ENCODE data around the gene STK16.
"Not testable (repeated sequence)": the region's sequence is repeated elsewhere in the genome, so short reads cannot be mapped to it uniquely, and the experiment has no call there.

The STK16 gene

GRCh38 chr2:219245148-219245898 is at the start of gene STK16, which contains the start of gene GLB1L:
TSS of gene STK16 (plus strand) at chr2:219245479. CDS start at chr2:219246000, 521 bp downstream.
TSS of gene GLB1L (minus strand) at chr2:219245444. CDS start at chr2:219243573, 1,871 bp downstream.
- DNase-seq (ENCODE audit: low spot score): peak; percentile 84

GRCh38 chr2:219197388-219197787 is 47.9 kb upstream of the STK16 start:
- DNase-seq (ENCODE audit: low spot score): no peak

DNA sequence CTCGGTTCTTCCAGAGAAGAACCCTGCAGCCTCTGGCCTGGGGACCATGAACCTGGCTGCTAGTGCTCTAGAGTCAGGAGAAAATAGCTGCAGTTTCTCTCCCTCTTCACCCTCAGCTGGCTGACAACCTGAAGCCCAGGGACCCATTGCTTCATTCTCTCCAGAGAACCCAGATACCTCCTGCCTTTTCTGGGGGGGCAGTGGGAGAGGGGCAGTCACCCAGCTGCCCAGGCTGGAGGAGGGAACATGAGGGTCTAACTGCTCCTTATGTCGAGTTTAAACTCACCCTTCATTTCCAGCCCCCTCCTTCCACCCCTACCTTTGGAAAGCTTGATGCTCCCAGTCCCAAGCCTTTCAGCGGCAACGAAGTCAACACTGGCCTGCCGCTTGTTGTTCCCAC is 46.3 kb upstream of the STK16 start:
- no peak for DNase-seq (ENCODE audit: low spot score)

GRCh38 chr2:219199470-219200211 is 45.6 kb upstream of the STK16 start:
- no peak for DNase-seq (ENCODE audit: low spot score)

DNA sequence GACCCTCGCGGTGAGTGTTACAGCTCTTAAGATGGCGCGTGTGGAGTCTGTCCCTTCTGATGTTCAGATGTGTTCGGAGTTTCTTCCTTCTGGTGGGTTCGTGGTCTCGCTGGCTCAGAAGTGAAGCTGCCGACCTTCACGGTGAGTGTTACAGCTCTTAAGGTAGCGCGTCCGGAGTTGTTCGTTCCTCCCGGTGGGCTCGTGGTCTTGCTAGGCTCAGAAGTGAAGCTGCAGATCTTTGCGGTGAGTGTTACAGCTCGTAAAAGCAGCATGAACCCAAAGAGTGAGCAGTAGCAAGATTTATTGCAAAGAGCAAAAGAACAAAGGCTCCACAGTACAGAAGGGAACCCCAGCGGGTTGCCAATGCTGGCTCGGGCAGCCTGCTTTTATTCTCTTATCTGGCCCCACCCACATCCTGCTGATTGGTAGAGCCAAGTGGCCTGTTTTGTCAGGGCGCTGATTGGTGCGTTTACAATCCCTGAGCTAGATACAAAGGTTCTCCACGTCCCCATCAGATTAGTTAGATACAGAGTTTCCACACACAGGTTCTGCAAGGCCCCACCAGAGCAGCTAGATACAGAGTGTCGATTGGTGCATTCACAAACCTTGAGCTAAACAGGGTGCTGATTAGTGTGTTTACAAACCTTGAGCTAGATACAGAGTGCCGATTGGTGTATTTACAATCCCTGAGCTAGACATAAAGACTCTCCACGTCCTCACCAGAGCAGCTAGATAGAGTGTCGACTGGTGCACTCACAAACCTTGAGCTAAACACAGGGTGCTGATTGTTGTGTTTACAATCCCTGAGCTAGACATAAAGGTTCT is 44.6 kb upstream of the STK16 start:
- not testable (repeated sequence) for DNase-seq (ENCODE audit: low spot score)

- DNase-seq (ENCODE audit: low spot score): not testable (repeated sequence)
Measured at GRCh38 chr2:219201331-219201730, 43.9 kb upstream of the STK16 start.

- DNase-seq (ENCODE audit: low spot score): no peak
Measured at GRCh38 chr2:219204425-219205164, 40.7 kb upstream of the STK16 start.

- no peak for DNase-seq (ENCODE audit: low spot score)
Measured at GRCh38 chr2:219205165-219205538, 40.1 kb upstream of the STK16 start.

- no peak for DNase-seq (ENCODE audit: low spot score)
Measured at GRCh38 chr2:219205981-219206327, 39.3 kb upstream of the STK16 start.

DNA sequence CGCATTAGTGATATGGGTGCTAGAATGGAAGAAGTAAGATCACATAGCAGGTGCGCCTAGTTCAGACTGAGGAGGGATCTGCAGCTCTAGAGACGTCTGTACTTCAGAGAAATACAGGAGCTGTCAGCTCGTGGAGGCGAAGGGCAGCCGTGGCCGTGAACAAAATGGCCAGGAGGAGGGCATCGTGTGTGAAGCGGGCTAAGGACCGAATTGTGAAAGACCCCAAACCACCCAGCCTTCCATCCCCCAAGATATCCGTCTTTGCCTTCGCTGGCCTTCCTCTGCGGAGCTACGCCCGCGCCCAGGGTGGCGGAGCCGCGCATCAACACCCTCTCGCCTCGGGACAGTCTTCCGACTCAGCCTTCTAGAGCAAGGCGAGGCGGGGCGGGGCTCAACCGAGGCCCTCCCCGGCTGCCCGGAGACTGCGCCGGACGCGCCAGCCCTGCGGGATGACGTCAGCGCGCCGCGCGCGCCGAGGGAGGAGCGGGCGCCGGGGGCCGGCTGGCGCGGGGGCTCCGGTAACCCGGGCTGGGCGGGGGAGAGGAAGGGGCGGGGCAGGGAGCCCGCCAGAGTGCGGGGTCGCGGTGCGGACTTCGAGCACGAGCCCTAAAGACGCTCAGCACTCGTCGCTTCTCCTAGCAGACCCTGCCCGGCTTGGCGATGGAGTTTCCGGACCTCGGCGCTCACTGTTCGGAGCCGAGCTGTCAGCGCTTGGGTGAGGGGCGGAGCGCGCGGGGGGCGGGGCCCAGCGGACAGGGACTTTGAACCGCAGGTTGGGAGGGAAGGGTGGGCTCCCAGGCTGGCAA is 38.7 kb upstream of the STK16 start, which contains the start of gene ZFAND2B:
Gene ZFAND2B, plus strand, starts transcription at position 455 of the 806 bp plus-strand sequence. Its CDS starts 206 bp downstream, at position 661.
- DNase-seq (ENCODE audit: low spot score): peak; percentile 87

GRCh38 chr2:219207134-219207883 is 38.0 kb upstream of the STK16 start:
- no peak for DNase-seq (ENCODE audit: low spot score)

DNA sequence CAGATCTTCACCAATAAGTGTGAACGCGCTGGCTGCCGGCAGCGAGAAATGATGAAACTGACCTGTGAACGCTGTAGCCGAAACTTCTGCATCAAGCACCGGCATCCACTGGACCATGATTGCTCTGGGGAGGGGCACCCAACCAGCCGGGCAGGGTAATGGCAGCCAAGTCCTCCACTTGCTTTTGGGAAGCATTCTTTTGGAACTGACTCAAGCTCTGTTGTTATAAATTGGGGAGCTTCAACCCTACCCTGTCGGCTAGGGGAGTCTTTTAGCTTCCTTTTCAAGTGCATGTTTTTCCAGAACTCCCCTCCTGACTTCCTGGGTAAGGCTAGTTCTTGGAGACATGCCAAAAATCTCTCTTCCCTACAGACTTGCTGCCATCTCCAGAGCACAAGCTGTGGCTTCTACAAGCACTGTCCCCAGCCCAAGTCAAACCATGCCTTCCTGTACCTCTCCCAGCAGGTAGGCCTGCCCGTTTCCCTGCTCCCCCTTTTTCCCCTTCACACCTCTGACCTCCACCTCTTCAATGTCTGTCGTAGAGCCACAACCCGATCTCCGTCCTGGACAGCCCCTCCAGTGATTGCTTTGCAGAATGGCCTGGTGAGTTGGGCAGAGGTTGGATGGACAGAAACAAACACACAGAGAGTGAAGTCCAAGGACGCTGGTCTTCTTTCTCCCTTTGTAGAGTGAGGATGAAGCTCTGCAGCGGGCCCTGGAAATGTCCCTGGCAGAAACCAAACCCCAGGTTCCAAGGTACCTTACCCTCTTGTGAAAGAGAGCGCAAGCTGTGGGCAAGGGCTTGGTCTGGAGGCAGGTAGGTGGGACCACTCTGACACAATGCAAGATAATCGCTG is 37.2 kb upstream of the STK16 start:
- no peak for DNase-seq (ENCODE audit: low spot score)

DNA sequence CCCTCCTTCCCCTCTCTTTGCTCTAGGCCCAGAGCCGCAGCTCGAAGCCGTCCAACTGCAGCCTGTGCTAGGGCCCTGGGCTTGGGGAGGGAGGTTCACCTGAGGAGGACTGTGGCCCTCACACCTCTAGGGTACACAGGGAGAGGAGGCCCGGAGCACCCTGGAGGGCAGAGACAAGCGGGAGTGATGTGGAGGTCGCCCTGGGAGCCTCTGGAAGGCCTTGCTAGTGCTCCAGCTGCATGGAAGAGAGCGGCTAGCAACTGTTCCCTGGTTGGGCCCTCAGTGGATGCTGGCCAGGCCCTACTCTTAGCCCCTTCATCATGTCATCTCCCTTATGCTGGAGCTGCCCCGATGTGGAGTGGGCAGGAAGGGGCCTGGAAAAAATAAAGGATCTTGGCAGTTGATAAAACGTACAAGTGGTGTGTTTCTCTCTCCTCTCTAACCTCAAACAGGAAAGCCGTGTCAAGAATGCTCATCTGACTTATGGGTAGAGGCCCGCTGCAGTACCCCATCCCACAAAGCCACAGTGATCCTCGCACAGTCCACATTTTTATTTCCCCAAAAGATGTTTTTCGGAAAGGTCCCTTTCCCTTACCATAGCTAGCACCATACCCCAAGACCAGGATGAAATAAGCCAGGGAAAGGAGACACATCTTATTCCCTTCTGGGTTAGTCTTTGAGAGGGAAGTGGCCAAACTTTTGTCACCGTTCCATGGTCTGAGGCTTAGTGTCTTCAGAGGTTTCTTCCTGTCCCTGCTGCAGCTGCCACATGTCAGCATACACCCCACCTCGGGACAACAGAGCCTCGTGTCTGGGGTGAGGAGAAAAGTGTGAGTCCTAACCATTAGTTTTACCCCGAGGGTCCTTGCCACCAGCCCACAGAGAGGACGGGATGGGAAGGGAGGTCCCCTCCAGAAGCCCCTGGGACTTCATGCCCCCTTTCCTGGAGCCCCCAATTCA is 35.8 kb upstream of the STK16 start:
- DNase-seq (ENCODE audit: low spot score): no peak

- DNase-seq (ENCODE audit: low spot score): no peak
Measured at GRCh38 chr2:219210196-219210885, 34.9 kb upstream of the STK16 start.

- no peak for DNase-seq (ENCODE audit: low spot score)
Measured at GRCh38 chr2:219210886-219211362, 34.4 kb upstream of the STK16 start.

- DNase-seq (ENCODE audit: low spot score): no peak
Measured at GRCh38 chr2:219213026-219213415, 32.3 kb upstream of the STK16 start.

- DNase-seq (ENCODE audit: low spot score): no peak
Measured at GRCh38 chr2:219213486-219214071, 31.7 kb upstream of the STK16 start.
